Ectodermal cell (in vitro differentiated cells): Measurements from ENCODE around the gene PROSER2.

ENCODE experiments used
- H3K27ac ChIP-seq: 2 replicates; pipeline ENCODE4 v1.7.0; 2013; ENCODE audit warnings: mild to moderate bottlenecking, low read depth, low read length; ENCODE audit not compliant: insufficient read depth, poor library complexity, severe bottlenecking
- H3K27me3 ChIP-seq: 2 replicates; pipeline ENCODE4 v1.7.0; 2013; ENCODE audit warnings: mild to moderate bottlenecking, low read length; ENCODE audit not compliant: insufficient read depth, control insufficient read depth, poor library complexity, severe bottlenecking
- H3K36me3 ChIP-seq: one replicate; pipeline ENCODE4 v1.7.0; 2013; ENCODE audit warnings: low read length; ENCODE audit not compliant: control insufficient read depth, insufficient read depth
- H3K4me1 ChIP-seq: one replicate; pipeline ENCODE4 v1.7.0; 2013; ENCODE audit warnings: low read length; ENCODE audit not compliant: control insufficient read depth, insufficient read depth
- H3K4me3 ChIP-seq: 2 replicates; pipeline ENCODE4 v1.7.0; 2013; ENCODE audit warnings: low read depth, low read length, control low read depth; ENCODE audit not compliant: insufficient read depth
- H3K9me3 ChIP-seq: 2 replicates; pipeline ENCODE4 v1.7.0; 2013; ENCODE audit warnings: mild to moderate bottlenecking, low read length, moderate library complexity; ENCODE audit not compliant: control insufficient read depth
- WGBS, 2 experiments: methylation state at CpG; one replicate each; pipeline ENCODE4 v1.1.7; 2013; ENCODE audit warnings: missing lambda C conversion rate in 2 of 2; 5-methylcytosine and 5-hydroxymethylcytosine counted together

PROSER2 gene

GRCh38 chr10:11799736-11800080 is 23.4 kb upstream of the PROSER2 start:
- H3K9me3 ChIP-seq: no peaks in the 10 kb centered on the region
- H3K27ac ChIP-seq: no peak overlapping the region
- WGBS, 2 experiments: 89 to 93% methylated on average over 9 of the region's 9 CpGs
- H3K36me3 ChIP-seq: no peaks in the 10 kb centered on the region
- peaks cover 7% of the 10 kb centered on the region for H3K4me1 ChIP-seq
- no peaks in the 10 kb centered on the region for H3K27me3 ChIP-seq
- no peak overlapping the region for H3K4me3 ChIP-seq

GRCh38 chr10:11804336-11804735 is 18.8 kb upstream of the PROSER2 start:
- Histone ChIP-seq H3K4me3 (no peak overlapping the region), H3K27me3 (no peaks in the 10 kb centered on the region), H3K4me1 (peaks cover 2% of the 10 kb centered on the region), H3K27ac (no peak overlapping the region), H3K9me3 (no peaks in the 10 kb centered on the region), H3K36me3 (no peaks in the 10 kb centered on the region)
- 95 to 96% methylated on average over 16 of the region's 16 CpGs for WGBS, 2 experiments

- Histone ChIP-seq H3K27ac (no peak overlapping the region), H3K4me1 (peaks cover 3% of the 10 kb centered on the region), H3K9me3 (no peaks in the 10 kb centered on the region), H3K4me3 (no peak overlapping the region), H3K27me3 (no peaks in the 10 kb centered on the region), H3K36me3 (no peaks in the 10 kb centered on the region)
- WGBS, 2 experiments: 89 to 94% methylated on average over 4 of the region's 4 CpGs
Observed at GRCh38 chr10:11805792-11806191, 17.4 kb upstream of the PROSER2 start.

- no peaks in the 10 kb centered on the region for H3K36me3 ChIP-seq
- 86 to 88% methylated on average over 6 of the region's 6 CpGs for WGBS, 2 experiments
- no peaks in the 10 kb centered on the region for H3K9me3 ChIP-seq
- H3K4me1 ChIP-seq: peaks cover 6% of the 10 kb centered on the region
- H3K4me3 ChIP-seq: no peak overlapping the region
- H3K27ac ChIP-seq: no peak overlapping the region
- no peaks in the 10 kb centered on the region for H3K27me3 ChIP-seq
Observed at GRCh38 chr10:11806706-11807105, 16.4 kb upstream of the PROSER2 start.

- Histone ChIP-seq H3K27me3 (no peaks in the 10 kb centered on the region), H3K9me3 (no peaks in the 10 kb centered on the region), H3K36me3 (no peaks in the 10 kb centered on the region), H3K4me3 (no peak overlapping the region), H3K4me1 (peaks cover 6% of the 10 kb centered on the region), H3K27ac (no peak overlapping the region)
- WGBS, 2 experiments: 89 to 96% methylated on average over 5 of the region's 5 CpGs
Observed at GRCh38 chr10:11808808-11809207, 14.3 kb upstream of the PROSER2 start.

GRCh38 chr10:11810313-11810766 is 12.8 kb upstream of the PROSER2 start:
- H3K4me3 ChIP-seq: no peak overlapping the region
- H3K27ac ChIP-seq: no peak overlapping the region
- H3K36me3 ChIP-seq: no peaks in the 10 kb centered on the region
- H3K9me3 ChIP-seq: no peaks in the 10 kb centered on the region
- H3K27me3 ChIP-seq: no peaks in the 10 kb centered on the region
- peaks cover 6% of the 10 kb centered on the region for H3K4me1 ChIP-seq
- WGBS, 2 experiments: 83 to 84% methylated on average over 13 of the region's 13 CpGs

GRCh38 chr10:11810973-11811372 is 12.2 kb upstream of the PROSER2 start:
- Histone ChIP-seq H3K36me3 (no peaks in the 10 kb centered on the region), H3K9me3 (no peaks in the 10 kb centered on the region), H3K27ac (no peak overlapping the region), H3K4me3 (no peak overlapping the region), H3K27me3 (no peaks in the 10 kb centered on the region), H3K4me1 (peaks cover 6% of the 10 kb centered on the region)
- WGBS, 2 experiments: 94 to 95% methylated on average over 6 of the region's 6 CpGs

- WGBS, 2 experiments: 85 to 90% methylated on average over 7 of the region's 7 CpGs
Observed at GRCh38 chr10:11813177-11813576, 10.0 kb upstream of the PROSER2 start.

GRCh38 chr10:11813855-11814567 is 9.1 kb upstream of the PROSER2 start:
- H3K27ac ChIP-seq: no peak overlapping the region
- H3K4me3 ChIP-seq: no peak overlapping the region
- H3K4me1 ChIP-seq: peaks cover 6% of the 10 kb centered on the region
- H3K9me3 ChIP-seq: no peaks in the 10 kb centered on the region
- H3K27me3 ChIP-seq: no peaks in the 10 kb centered on the region
- no peaks in the 10 kb centered on the region for H3K36me3 ChIP-seq
- 92 to 93% methylated on average over 12 to 13 of the region's 13 CpGs for WGBS, 2 experiments

More at GRCh38 chr10:11813177-11813576, 10.0 kb upstream of the PROSER2 start:
- Histone ChIP-seq H3K27ac (no peak overlapping the region), H3K36me3 (no peaks in the 10 kb centered on the region), H3K9me3 (no peaks in the 10 kb centered on the region), H3K4me3 (no peak overlapping the region), H3K27me3 (no peaks in the 10 kb centered on the region), H3K4me1 (peaks cover 6% of the 10 kb centered on the region)

GRCh38 chr10:11819027-11819426 is 4.1 kb upstream of the PROSER2 start:
- no peaks in the 10 kb centered on the region for H3K9me3 ChIP-seq
- no peak overlapping the region for H3K27ac ChIP-seq
- WGBS, 2 experiments: 85 to 92% methylated on average over 3 of the region's 3 CpGs
- H3K36me3 ChIP-seq: no peaks in the 10 kb centered on the region
- H3K4me3 ChIP-seq: no peak overlapping the region
- H3K27me3 ChIP-seq: peaks cover 13% of the 10 kb centered on the region
- no peaks in the 10 kb centered on the region for H3K4me1 ChIP-seq
